ENCODE measurements around the gene INPP4B.

The INPP4B gene

GRCh38 chr4:142435599-142436235 lies 410.4 kb downstream of the INPP4B start:
- H4K5ac ChIP-seq (ENCODE audit: low read length) = peak overlapping the region; percentile 81
- no peak overlapping the region for H2AK5ac ChIP-seq (ENCODE audit: low read length)
- peak; percentile 93 for DNase-seq
- no peaks in the 10 kb centered on the region for H3K79me1 ChIP-seq (ENCODE audit: low read length)
- H3K4me1 ChIP-seq (ENCODE audit: control insufficient read depth, low read depth, low read length) = peaks cover 5% of the 10 kb centered on the region
- no peak overlapping the region for H3K4me3 ChIP-seq (ENCODE audit: low read length)
- no peaks in the 10 kb centered on the region for H3K79me2 ChIP-seq (ENCODE audit: control insufficient read depth, insufficient read depth, low read length)
- H3K4ac ChIP-seq (ENCODE audit: low read depth, low read length) = no peak overlapping the region
- H3K56ac ChIP-seq (ENCODE audit: low read length) = peak overlapping the region; percentile 70
- no peak overlapping the region for H3K9ac ChIP-seq (ENCODE audit: low read length)
- H3K4me2 ChIP-seq (ENCODE audit: low read length) = no peak overlapping the region
- no peak overlapping the region for H2BK15ac ChIP-seq (replicated peaks; ENCODE audit: low read depth)
- no CpG with 5 or more reads among the region's 8 CpGs for WGBS (ENCODE audit: extremely low coverage, insufficient coverage, low lambda C conversion rate)
- H3K36me3 ChIP-seq (ENCODE audit: control insufficient read depth, insufficient read depth, low read length) = no peaks in the 10 kb centered on the region
- H2BK120ac ChIP-seq (ENCODE audit: low read depth, low read length) = peak overlapping the region; percentile 65
- no peak overlapping the region for H3K27ac ChIP-seq (ENCODE audit: low read depth, low read length)
- H3K18ac ChIP-seq (ENCODE audit: low read length) = no peak overlapping the region
- H2BK5ac ChIP-seq (ENCODE audit: low read length) = peak overlapping the region; percentile 63
- H3K23ac ChIP-seq (ENCODE audit: low read length) = no peak overlapping the region
- no peak overlapping the region for H4K8ac ChIP-seq (ENCODE audit: low read depth, low read length)
- H3K27me3 ChIP-seq (ENCODE audit: insufficient read depth, low read length, poor library complexity) = no peaks in the 10 kb centered on the region

- no peak overlapping the region for H4K8ac ChIP-seq (ENCODE audit: low read depth, low read length)
- no peak overlapping the region for H2BK15ac ChIP-seq (replicated peaks; ENCODE audit: low read depth)
- no peaks in the 10 kb centered on the region for H3K79me2 ChIP-seq (ENCODE audit: control insufficient read depth, insufficient read depth, low read length)
- H2AK5ac ChIP-seq (ENCODE audit: low read length) = no peak overlapping the region
- no peak overlapping the region for H2BK5ac ChIP-seq (ENCODE audit: low read length)
- H3K4ac ChIP-seq (ENCODE audit: low read depth, low read length) = no peak overlapping the region
- peaks cover 5% of the 10 kb centered on the region for H3K4me1 ChIP-seq (ENCODE audit: control insufficient read depth, low read depth, low read length)
- no peaks in the 10 kb centered on the region for H3K79me1 ChIP-seq (ENCODE audit: low read length)
- no peak overlapping the region for H3K27ac ChIP-seq (ENCODE audit: low read depth, low read length)
- no peak overlapping the region for H3K4me2 ChIP-seq (ENCODE audit: low read length)
- H3K27me3 ChIP-seq (ENCODE audit: insufficient read depth, low read length, poor library complexity) = no peaks in the 10 kb centered on the region
- no CpG with 5 or more reads among the region's 2 CpGs for WGBS (ENCODE audit: extremely low coverage, insufficient coverage, low lambda C conversion rate)
- no peaks in the 10 kb centered on the region for H3K36me3 ChIP-seq (ENCODE audit: control insufficient read depth, insufficient read depth, low read length)
- no peak overlapping the region for H3K4me3 ChIP-seq (ENCODE audit: low read length)
- H3K56ac ChIP-seq (ENCODE audit: low read length) = peak overlapping the region; percentile 34
- DNase-seq = peak; percentile 45
- H3K23ac ChIP-seq (ENCODE audit: low read length) = no peak overlapping the region
- peak overlapping the region; percentile 81 for H4K5ac ChIP-seq (ENCODE audit: low read length)
- no peak overlapping the region for H2BK120ac ChIP-seq (ENCODE audit: low read depth, low read length)
- no peak overlapping the region for H3K9ac ChIP-seq (ENCODE audit: low read length)
- peak overlapping the region; percentile 60 for H3K18ac ChIP-seq (ENCODE audit: low read length)
Measured at GRCh38 chr4:142434519-142435224, 411.4 kb downstream of the INPP4B start.

- Histone ChIP-seq H3K36me3 (ENCODE audit: control insufficient read depth, insufficient read depth, low read length) (no peaks in the 10 kb centered on the region), H3K4ac (ENCODE audit: low read depth, low read length) (no peak overlapping the region), H3K23ac (ENCODE audit: low read length) (no peak overlapping the region), H3K4me1 (ENCODE audit: control insufficient read depth, low read depth, low read length) (no peaks in the 10 kb centered on the region), H3K9ac (ENCODE audit: low read length) (no peak overlapping the region), H3K4me2 (ENCODE audit: low read length) (no peak overlapping the region), H3K56ac (ENCODE audit: low read length) (no peak overlapping the region), H2BK5ac (ENCODE audit: low read length) (no peak overlapping the region), H3K27ac (ENCODE audit: low read depth, low read length) (no peak overlapping the region), H4K5ac (ENCODE audit: low read length) (no peak overlapping the region), H4K8ac (ENCODE audit: low read depth, low read length) (no peak overlapping the region), H2BK120ac (ENCODE audit: low read depth, low read length) (no peak overlapping the region), H2BK15ac (replicated peaks; ENCODE audit: low read depth) (no peak overlapping the region), H3K18ac (ENCODE audit: low read length) (no peak overlapping the region), H3K79me1 (ENCODE audit: low read length) (no peaks in the 10 kb centered on the region), H3K4me3 (ENCODE audit: low read length) (no peak overlapping the region), H2AK5ac (ENCODE audit: low read length) (no peak overlapping the region), H3K27me3 (ENCODE audit: insufficient read depth, low read length, poor library complexity) (no peaks in the 10 kb centered on the region), H3K79me2 (ENCODE audit: control insufficient read depth, insufficient read depth, low read length) (no peaks in the 10 kb centered on the region)
- no CpG with 5 or more reads among the region's 2 CpGs for WGBS (ENCODE audit: extremely low coverage, insufficient coverage, low lambda C conversion rate)
- DNase-seq = no peak
Measured at GRCh38 chr4:142428715-142429114, 417.4 kb downstream of the INPP4B start.

DNA sequence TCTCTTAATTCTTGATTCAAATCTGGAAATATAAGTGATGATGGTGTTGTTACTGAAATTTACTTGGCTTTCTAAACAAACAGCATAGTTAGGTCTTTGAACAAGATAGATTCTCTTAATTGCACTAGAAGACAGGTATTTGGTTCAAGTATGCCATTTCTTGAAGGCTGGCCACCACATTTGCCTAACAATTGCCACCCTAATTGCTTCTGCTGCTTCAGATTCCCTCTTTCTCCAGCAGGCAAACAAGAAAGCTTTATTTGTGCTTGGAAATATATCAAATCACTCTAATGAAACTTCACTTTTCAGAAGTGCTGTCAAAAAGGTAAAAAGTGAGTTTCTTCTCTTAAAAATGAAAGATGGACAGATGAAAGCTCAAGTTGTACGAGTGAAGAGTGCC lies 418.6 kb downstream of the INPP4B start:
- Histone ChIP-seq H2AK5ac (ENCODE audit: low read length) (no peak overlapping the region), H3K56ac (ENCODE audit: low read length) (no peak overlapping the region), H4K8ac (ENCODE audit: low read depth, low read length) (no peak overlapping the region), H4K5ac (ENCODE audit: low read length) (no peak overlapping the region), H3K23ac (ENCODE audit: low read length) (no peak overlapping the region), H3K9ac (ENCODE audit: low read length) (no peak overlapping the region), H3K27ac (ENCODE audit: low read depth, low read length) (no peak overlapping the region), H3K36me3 (ENCODE audit: control insufficient read depth, insufficient read depth, low read length) (no peaks in the 10 kb centered on the region), H3K4ac (ENCODE audit: low read depth, low read length) (no peak overlapping the region), H3K79me1 (ENCODE audit: low read length) (no peaks in the 10 kb centered on the region), H2BK120ac (ENCODE audit: low read depth, low read length) (no peak overlapping the region), H3K4me3 (ENCODE audit: low read length) (no peak overlapping the region), H3K4me1 (ENCODE audit: control insufficient read depth, low read depth, low read length) (no peaks in the 10 kb centered on the region), H2BK15ac (replicated peaks; ENCODE audit: low read depth) (no peak overlapping the region), H3K27me3 (ENCODE audit: insufficient read depth, low read length, poor library complexity) (no peaks in the 10 kb centered on the region), H3K18ac (ENCODE audit: low read length) (no peak overlapping the region), H3K4me2 (ENCODE audit: low read length) (no peak overlapping the region), H2BK5ac (ENCODE audit: low read length) (no peak overlapping the region), H3K79me2 (ENCODE audit: control insufficient read depth, insufficient read depth, low read length) (no peaks in the 10 kb centered on the region)
- DNase-seq = peak; percentile 61
- WGBS (ENCODE audit: extremely low coverage, insufficient coverage, low lambda C conversion rate) = no CpG with 5 or more reads among the region's 1 CpG

- Histone ChIP-seq H3K27ac (ENCODE audit: low read depth, low read length) (no peak overlapping the region), H2BK120ac (ENCODE audit: low read depth, low read length) (no peak overlapping the region), H3K4me2 (ENCODE audit: low read length) (no peak overlapping the region), H3K27me3 (ENCODE audit: insufficient read depth, low read length, poor library complexity) (no peaks in the 10 kb centered on the region), H3K36me3 (ENCODE audit: control insufficient read depth, insufficient read depth, low read length) (no peaks in the 10 kb centered on the region), H2BK15ac (replicated peaks; ENCODE audit: low read depth) (no peak overlapping the region), H4K8ac (ENCODE audit: low read depth, low read length) (no peak overlapping the region), H3K79me2 (ENCODE audit: control insufficient read depth, insufficient read depth, low read length) (no peaks in the 10 kb centered on the region), H3K23ac (ENCODE audit: low read length) (no peak overlapping the region), H3K4me1 (ENCODE audit: control insufficient read depth, low read depth, low read length) (no peaks in the 10 kb centered on the region), H4K5ac (ENCODE audit: low read length) (no peak overlapping the region), H2AK5ac (ENCODE audit: low read length) (no peak overlapping the region), H2BK5ac (ENCODE audit: low read length) (no peak overlapping the region), H3K18ac (ENCODE audit: low read length) (no peak overlapping the region), H3K4ac (ENCODE audit: low read depth, low read length) (no peak overlapping the region), H3K4me3 (ENCODE audit: low read length) (no peak overlapping the region), H3K56ac (ENCODE audit: low read length) (no peak overlapping the region), H3K79me1 (ENCODE audit: low read length) (no peaks in the 10 kb centered on the region), H3K9ac (ENCODE audit: low read length) (no peak overlapping the region)
- DNase-seq = no peak
- no CpG with 5 or more reads among the region's 2 CpGs for WGBS (ENCODE audit: extremely low coverage, insufficient coverage, low lambda C conversion rate)
Measured at GRCh38 chr4:142423861-142424260, 422.2 kb downstream of the INPP4B start.
